ENCODE measurements around the gene CNTNAP2.

DNA sequence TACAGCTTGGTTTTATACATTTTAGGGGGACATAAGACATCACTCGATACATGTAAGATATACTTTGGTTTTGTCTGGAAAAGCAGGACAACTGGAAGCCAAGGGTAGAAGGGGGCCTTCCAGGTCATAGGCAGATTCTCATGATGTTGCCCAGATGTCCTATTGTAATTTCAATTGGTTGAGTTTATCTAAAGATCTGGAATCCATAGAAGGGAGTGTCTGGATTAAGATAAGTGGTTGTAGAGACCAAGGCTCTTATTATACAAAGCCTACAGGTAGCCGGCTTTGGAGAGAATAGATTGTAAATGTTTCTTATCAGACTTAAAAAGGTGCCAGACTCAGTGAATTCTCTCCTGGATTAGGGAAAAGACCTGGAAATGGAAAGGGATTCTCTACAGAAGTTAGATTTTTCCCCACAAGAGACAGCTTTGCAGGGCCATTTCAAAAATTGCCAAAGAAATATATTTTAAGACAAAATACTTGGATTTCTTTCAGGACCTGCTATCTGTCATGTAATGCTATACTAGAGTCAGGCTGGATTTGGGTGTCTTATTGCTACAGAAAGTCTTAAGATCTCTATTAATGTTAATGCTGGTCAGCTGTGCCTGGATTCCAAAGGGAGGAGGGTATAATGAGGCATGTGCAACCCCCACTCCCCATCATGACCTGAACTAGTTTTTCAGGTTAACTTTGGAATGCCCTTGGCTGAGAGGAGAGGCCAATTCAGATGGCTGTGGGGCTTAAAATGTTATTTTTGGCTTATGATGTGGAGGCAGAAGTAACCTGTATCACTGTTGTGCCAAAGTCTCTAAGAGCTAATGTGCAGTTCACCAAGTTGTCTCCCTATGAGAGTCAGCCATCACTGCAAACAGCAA, 1962.8 kb downstream of the CNTNAP2 start:
- TF ChIP-seq, protein P1, sequence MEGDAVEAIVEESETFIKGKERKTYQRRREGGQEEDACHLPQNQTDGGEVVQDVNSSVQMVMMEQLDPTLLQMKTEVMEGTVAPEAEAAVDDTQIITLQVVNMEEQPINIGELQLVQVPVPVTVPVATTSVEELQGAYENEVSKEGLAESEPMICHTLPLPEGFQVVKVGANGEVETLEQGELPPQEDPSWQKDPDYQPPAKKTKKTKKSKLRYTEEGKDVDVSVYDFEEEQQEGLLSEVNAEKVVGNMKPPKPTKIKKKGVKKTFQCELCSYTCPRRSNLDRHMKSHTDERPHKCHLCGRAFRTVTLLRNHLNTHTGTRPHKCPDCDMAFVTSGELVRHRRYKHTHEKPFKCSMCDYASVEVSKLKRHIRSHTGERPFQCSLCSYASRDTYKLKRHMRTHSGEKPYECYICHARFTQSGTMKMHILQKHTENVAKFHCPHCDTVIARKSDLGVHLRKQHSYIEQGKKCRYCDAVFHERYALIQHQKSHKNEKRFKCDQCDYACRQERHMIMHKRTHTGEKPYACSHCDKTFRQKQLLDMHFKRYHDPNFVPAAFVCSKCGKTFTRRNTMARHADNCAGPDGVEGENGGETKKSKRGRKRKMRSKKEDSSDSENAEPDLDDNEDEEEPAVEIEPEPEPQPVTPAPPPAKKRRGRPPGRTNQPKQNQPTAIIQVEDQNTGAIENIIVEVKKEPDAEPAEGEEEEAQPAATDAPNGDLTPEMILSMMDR (IDR thresholded peaks at IDR 0.05): no peak
- TF ChIP-seq POLR2A (IDR thresholded peaks at IDR 0.05): no peak
- TF ChIP-seq EP300 (IDR thresholded peaks at IDR 0.05): no peak
